Daoy (cell line): Measurements from ENCODE around the gene C1orf105. TPM values are rescaled to one million over a fixed set of nuclear protein-coding genes. Genes with fewer than 3 reads are reported as not detected.
A peak's percentile ranks its signal among the peaks of the same experiment; 100 is the strongest.
"Not testable (repeated sequence)": the region's sequence is repeated elsewhere in the genome, so short reads cannot be mapped to it uniquely, and the experiment has no call there.

ENCODE experiments used
- DNase-seq: peaks from one replicate; pipeline ENCODE4 v3.0.0-alpha.2; 2015; ENCODE audit warnings: low read depth
- total RNA-seq: library from RNA; depleted of rRNA; stranded (reverse); fragments of >200 nt; shearing (Covaris generic); gene quantifications from 2 replicates; pipeline ENCODE4 v1.2.3, GENCODE V29; 2014

The C1orf105 gene
- total RNA-seq, 1 experiment from 2014 or later, result not detected

GRCh38 chr1:172427191-172427590, 6.7 kb downstream of the C1orf105 start:
- DNase-seq, result no peak

GRCh38 chr1:172429331-172430127, 9.0 kb downstream of the C1orf105 start:
- DNase-seq, result peak; percentile 63

GRCh38 chr1:172430128-172430454, 9.6 kb downstream of the C1orf105 start:
- DNase-seq, result no peak

GRCh38 chr1:172431204-172431603, 10.7 kb downstream of the C1orf105 start:
- DNase-seq, result no peak

- DNase-seq, result no peak
Observed at GRCh38 chr1:172431721-172432192, 11.3 kb downstream of the C1orf105 start.

- not testable (repeated sequence) for DNase-seq
Observed at GRCh38 chr1:172437183-172437582, 16.7 kb downstream of the C1orf105 start.

GRCh38 chr1:172442404-172442803, 21.9 kb downstream of the C1orf105 start:
- DNase-seq, result no peak

- no peak for DNase-seq
Observed at GRCh38 chr1:172442843-172443565, 22.5 kb downstream of the C1orf105 start.

GRCh38 chr1:172443666-172444453, 23.4 kb downstream of the C1orf105 start, which contains the start of gene PIGC:
Gene PIGC (minus strand): TSS chr1:172444069. CDS start chr1:172442622, 1,447 bp downstream.
- peak; percentile 93 for DNase-seq

GRCh38 chr1:172446547-172446946, 26.1 kb downstream of the C1orf105 start:
- DNase-seq, result no peak

GRCh38 chr1:172447641-172448040, 27.2 kb downstream of the C1orf105 start:
- no peak for DNase-seq

- peak; percentile 47 for DNase-seq
Observed at GRCh38 chr1:172448995-172449584, 28.6 kb downstream of the C1orf105 start.

- peak; percentile 68 for DNase-seq
Observed at GRCh38 chr1:172449585-172450523, 29.4 kb downstream of the C1orf105 start.

GRCh38 chr1:172450524-172450885, 30.0 kb downstream of the C1orf105 start:
- peak; percentile 6 for DNase-seq

GRCh38 chr1:172451002-172451443, 30.5 kb downstream of the C1orf105 start:
- DNase-seq, result peak; percentile 75

GRCh38 chr1:172452536-172453152, 32.2 kb downstream of the C1orf105 start:
- DNase-seq, result no peak

GRCh38 chr1:172453153-172453545, 32.7 kb downstream of the C1orf105 start:
- DNase-seq, result no peak

GRCh38 chr1:172453607-172454006, 33.1 kb downstream of the C1orf105 start:
- no peak for DNase-seq

GRCh38 chr1:172455451-172455850, 35.0 kb downstream of the C1orf105 start:
- DNase-seq, result no peak

- DNase-seq, result no peak
Observed at GRCh38 chr1:172456344-172456769, 35.9 kb downstream of the C1orf105 start.
